ENCODE measurements around the gene ZNF568.

The ZNF568 gene

DNA sequence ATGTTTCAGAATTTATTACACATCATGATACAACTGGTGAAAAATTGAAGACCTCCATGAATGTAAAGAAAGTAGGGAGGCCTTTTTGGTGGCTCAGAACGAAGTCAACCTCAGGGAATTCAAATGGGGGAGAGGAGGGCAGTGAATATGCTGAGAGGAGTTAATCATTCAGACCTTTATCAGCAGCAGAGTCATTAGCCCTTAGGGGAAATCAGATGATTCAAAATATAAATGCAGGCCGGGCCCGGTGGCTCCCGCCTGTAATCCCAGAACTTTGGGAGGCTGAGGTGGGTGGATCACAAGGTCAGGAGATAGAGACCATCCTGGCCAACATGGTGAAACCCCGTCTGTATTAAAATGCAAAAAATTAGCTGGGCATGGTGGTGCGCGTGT is 81.7 kb downstream of the ZNF568 start:
- DNase-seq (ENCODE audit: low read depth in 1 of 2, low spot score in 1 of 2), result no peak

DNA sequence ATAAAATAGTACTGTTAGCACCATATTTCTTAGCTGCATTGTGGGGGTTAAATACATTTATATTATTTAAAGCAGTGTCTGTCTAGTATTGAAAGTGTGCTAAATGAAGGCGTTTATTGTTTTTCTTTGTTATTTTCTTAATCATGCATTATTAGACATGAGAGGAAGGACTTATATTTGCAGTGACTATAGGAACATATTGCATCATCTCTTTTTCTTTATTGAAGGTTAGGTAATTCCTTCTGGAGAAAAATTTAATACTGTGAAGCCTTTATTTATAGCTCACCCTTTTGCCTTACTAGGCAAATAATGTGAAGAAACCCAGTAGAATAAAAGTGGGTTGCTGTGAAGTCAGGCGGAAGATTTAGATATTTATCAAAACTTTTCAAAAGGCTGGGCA is 83.2 kb downstream of the ZNF568 start:
- DNase-seq (ENCODE audit: low read depth in 1 of 2, low spot score in 1 of 2), result no peak

DNA sequence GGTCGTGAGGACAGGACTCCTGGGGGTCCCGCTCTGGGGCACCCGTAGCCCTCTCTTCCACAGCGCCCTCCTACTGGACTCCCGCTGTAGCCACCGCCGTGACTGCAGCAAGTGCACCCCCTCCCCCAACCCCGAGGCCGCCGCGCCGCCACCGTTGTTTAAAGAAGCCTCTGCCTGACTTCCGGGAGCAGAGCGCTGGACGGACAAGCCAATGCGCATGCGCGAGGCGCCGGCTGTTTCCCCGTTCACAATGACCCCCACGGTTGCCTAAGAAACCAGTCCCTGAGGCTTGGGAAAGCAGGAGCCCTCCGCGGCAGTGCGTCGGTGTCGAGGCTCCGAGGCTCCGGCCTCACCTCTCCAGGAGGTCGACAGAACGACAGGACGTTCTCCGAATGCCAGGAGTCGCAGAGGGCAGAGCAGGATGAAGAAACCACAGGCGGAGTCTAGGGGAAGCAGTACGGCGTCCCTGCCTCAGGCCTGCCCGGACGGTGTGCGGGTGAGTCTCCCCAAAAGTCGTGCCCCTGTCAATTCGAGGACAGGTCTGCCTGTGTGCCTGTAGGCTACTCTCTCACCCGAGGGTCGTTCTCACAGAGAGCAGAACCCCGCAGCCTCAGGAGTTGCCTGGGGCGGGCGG is 91.6 kb downstream of the ZNF568 start:
- peak in 1 of 2 donors; percentile 11 for DNase-seq (ENCODE audit: low read depth in 1 of 2, low spot score in 1 of 2)

DNA sequence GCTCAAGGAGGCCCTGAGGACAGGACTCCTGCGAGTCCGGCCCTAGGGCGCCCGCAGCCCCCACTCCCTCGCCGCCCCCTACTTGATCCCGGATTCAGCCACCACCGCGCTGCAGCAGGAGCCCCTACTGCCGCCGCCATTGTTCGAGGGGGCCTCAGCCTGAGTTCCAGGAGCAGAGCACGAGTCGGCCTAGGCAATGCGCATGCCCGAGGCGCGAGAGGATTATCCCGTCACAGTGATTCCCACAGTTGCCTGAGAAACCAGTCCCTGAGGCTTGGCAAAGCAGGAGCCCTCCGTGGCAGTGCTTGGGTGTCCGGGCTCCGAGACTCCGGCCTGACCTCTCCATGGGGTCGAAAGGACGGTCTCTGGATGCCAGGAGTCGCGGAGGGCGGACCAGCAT is 93.7 kb downstream of the ZNF568 start:
- DNase-seq (ENCODE audit: low read depth in 1 of 2, low spot score in 1 of 2), result no peak

DNA sequence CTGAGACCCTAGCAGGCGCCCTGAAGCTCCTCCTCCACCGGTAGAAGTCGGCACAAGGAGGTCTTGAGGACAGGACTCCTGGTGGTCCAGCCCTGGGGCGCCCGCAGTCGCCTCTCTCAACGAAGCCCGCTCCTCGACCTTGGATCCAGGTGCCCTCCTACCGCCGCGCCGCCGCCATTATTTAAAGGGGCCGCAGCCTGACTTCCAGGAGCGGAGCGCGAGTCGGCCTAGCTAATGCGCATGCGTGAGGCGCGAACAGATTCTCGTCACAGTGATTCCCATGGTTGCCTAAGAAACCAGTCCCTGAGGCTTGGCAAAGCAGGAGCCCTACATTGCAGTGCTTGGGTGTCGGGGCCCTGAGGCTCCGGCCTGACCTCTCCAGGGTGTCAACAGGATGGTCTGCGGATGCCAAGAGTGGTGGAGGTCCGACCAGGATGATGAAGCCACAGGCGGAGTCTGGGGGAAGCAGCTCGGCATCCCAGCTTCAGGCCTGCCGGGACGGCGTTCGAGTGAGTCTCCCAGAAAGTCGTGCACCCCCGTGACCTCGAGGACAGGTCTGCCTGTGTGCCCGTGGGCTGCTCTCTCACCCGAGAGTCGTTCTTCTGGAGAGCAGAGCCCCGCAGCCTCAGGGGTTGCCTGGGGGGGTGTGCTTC is 96.1 kb downstream of the ZNF568 start:
- DNase-seq (ENCODE audit: low read depth in 1 of 2, low spot score in 1 of 2), result no peak

DNA sequence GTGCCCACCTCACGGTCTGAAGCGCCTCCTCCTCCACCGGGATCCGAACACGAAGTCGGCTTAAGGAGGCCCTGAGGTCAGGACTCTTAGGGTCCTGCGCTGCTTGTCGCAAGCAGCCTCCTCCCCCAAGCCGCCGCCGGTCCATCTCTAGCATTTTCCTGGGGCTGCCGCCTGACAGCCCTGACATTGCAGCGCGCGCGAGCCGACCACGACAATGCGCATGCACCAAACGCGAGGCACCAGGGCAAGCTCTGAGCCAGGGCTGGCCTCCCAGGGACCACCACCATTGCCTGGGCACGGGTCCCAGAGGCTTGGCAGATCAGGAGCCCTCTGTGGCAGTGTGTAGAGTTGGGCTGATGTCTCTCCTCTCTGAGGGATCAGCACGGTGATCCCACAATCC is 98.3 kb downstream of the ZNF568 start:
- no peak for DNase-seq (ENCODE audit: low read depth in 1 of 2, low spot score in 1 of 2)

DNA sequence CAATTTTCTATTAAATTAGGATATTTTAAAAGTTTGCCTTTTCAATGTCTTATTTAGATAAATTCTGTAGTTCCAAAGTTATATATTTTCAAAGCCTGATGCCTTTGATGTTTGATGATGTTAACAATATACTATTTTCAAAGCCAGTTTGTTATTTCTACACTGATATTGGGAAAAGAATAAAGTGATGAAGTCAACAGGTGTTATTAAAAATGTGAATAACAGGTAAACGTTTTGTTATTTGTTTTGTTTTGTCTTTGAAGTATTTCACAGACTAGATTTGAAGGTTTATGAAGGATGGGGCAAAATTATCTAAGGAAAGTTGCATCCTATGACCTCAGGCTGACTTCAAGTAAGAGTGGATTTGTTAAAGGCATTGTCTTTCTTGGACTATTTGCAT is 129.0 kb downstream of the ZNF568 start:
- DNase-seq (ENCODE audit: low read depth in 1 of 2, low spot score in 1 of 2), result no peak
